HG03432 (cell line): ENCODE results near the gene SH3RF3.
"Not testable (repeated sequence)": the region's sequence is repeated elsewhere in the genome, so short reads cannot be mapped to it uniquely, and the experiment has no call there.

Experiments
- ATAC-seq: cut with Tn5 transposase; IDR thresholded peaks from one replicate; pipeline ENCODE4 v1.9.1; 2021; ENCODE audit warnings: mild to moderate bottlenecking, moderate library complexity; ENCODE audit not compliant: unreplicated experiment

SH3RF3 gene

GRCh38 chr2:109117780-109118179 is 11.2 kb upstream of the SH3RF3 start:
- ATAC-seq, result no peak

DNA sequence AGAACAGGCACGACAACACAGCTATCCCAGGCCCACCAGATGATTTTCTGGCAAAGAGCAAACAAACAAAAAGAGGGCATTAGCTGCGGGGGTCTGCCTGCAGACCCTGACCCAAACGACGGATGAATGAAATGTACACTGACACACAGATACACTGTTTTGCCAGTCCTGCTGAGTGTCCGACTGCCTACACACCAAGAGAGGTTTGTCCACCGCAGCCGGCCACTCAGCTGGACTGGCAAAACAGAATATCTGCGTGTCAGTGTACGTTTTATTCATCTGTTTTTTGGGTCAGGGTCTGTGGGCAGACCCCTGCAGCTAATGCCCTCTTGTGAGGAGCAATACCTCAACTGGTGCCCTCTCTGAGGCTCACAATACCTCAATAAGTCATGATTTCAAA is 10.7 kb upstream of the SH3RF3 start:
- ATAC-seq, result no peak

- ATAC-seq, result no peak
Measured at GRCh38 chr2:109120166-109120565, 8.8 kb upstream of the SH3RF3 start.

DNA sequence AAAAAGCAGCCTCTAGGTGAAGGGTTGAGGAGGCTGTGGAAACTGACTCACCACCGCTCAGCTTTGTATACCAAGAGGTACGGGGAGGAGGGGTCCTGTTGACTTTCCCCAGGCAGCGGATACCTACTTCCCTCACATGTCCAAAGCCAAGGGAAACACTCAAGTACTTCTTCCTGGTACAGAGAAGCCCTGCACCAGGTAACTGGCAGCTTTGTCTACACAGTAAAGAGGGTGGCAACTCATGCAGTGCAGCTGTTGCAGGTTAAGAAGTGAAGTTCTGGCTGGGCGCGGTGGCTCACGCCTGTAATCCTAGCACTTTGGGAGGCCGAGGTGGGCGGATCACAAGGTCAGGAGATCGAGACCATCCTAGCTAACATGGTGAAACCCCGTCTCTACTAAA is 8.3 kb upstream of the SH3RF3 start:
- not testable (repeated sequence) for ATAC-seq

DNA sequence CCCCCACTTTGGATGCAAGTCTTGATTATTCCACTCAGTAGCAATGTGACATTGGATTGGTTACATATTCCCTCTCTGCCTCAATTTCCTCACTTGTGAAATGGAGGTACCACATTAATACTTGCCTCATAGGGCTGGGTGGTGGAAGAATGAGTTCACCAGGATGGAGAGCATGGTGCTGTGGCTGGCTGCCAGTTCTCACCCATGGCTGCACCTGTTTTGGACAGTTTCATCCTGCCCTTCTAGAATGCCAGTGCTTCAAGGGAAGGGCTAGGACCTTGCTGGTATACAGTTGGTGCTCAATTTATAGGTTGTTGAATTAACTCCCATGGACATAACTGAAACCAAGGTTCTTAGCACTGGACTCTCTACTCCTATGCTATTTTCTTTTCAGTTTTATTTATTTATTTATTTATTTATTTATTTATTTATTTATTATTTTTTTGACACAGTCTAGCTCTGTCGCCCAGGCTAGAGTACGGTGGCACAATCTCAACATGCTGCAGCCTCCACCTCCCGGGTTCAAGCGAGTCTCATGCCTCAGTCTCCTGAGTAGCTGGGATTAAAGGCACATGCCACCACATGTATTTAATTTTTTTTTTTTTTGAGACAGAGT is 5.3 kb upstream of the SH3RF3 start:
- no peak for ATAC-seq

- ATAC-seq, result no peak
Measured at GRCh38 chr2:109124982-109125592, 3.9 kb upstream of the SH3RF3 start.

DNA sequence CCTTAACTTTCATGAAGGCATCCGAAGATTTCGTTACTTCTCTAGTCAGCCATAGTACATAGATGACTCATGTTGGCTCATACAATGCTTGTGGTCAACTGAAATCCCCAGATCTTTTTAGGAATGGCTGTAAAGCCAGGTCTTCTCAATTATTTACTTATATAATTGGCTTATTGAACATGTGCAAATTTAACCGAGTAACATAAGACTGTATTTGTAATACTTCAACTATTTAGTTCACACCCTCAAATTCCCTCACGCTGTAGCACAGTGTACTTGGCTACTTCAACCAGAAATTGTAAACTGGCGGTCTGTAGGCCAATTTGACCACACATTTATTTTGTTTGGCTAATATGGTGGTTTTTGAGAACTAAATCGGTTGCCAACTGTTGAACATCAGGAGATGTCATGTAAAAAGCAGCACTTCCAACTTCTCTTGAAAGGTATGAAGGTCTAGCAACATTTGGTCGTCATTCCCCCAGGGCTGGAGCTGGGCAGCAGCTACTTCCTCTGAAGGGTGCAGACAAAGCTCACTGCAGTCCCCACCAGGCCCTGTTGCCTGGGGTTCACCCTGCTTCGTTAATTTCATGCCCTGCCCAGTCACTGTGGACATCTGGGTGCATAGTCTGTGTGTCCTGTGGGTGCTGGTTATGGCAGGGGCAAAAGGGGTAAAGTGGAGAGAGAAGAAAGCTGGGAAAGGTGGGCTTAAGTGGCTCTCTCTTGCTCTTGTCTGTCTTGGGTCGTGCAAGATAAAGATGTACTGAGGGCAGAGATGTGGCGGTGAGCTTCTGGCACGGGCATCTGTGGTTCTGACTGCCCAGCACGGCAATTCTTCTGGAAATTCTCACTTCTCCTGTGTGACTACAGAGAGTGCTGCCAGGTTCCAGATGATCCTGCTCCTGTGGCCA is 3.2 kb upstream of the SH3RF3 start:
- no peak for ATAC-seq

GRCh38 chr2:109126501-109126860 is 2.5 kb upstream of the SH3RF3 start:
- no peak for ATAC-seq

DNA sequence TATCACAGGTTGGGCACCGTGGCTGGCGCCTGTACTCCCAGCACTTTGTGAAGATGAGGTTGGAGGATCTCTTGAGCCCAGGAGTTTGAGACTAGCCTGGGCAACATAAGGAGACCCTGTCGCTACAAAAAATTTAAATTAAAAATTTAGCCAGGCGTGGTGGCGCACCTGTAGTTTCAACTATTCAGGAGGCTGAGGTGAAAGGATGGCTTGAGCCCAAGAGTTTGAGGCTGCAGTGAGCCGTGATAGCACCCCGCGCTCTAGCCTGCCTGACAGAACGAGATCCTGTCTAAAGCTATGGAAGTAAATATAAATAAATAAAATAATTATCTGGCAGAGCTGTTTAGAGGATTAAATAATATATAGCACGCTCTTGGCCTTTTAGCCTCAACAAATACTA is 1.4 kb upstream of the SH3RF3 start:
- ATAC-seq, result no peak

- peak; percentile 44 for ATAC-seq
Measured at GRCh38 chr2:109128048-109128615, 873 bp upstream of the SH3RF3 start.

- ATAC-seq, result peak; percentile 20
Measured at GRCh38 chr2:109129356-109129920, 433 bp downstream of the SH3RF3 start.

GRCh38 chr2:109129921-109130722 is 1.1 kb downstream of the SH3RF3 start:
- ATAC-seq, result no peak

GRCh38 chr2:109130723-109130995 is 1.7 kb downstream of the SH3RF3 start:
- ATAC-seq, result no peak

- ATAC-seq, result no peak
Measured at GRCh38 chr2:109131777-109132176, 2.8 kb downstream of the SH3RF3 start.

DNA sequence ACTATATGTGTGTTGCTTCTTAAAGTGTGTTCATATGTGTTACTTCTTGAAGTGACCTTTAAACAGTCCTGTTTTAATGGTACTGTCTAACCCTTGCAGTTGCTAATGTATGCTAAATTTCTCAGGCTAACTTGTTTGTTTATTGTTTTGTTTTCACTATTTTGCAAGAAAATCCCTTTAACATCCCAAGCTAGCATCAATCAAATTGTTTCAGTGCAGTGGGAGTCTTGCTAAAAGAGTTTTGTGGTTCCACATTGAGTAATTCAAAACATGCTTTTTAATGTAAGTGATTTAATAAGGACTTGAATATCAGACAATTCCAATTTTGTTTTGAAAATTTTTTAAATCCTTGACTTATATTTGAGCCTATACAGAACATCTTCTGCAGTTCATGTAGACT is 3.6 kb downstream of the SH3RF3 start:
- ATAC-seq, result no peak

DNA sequence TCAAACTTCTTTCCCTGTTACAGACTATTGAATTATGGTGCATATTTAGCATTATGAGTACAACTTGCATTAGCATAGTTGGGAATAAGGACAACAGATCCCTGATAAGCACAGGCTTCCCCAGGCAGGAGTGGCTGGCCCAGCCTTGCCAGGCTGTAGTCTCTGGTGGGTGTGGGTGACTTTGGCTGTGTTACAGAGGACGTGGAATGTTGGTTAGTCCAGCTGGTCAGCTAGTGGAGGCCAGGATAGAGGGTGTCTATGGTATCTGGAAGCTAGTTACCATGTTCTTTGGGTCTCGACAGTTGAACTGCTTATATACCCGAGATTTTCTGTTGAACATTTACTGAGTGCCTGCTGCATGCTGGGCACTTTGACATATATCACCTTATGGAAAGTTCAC is 4.7 kb downstream of the SH3RF3 start:
- ATAC-seq, result no peak

DNA sequence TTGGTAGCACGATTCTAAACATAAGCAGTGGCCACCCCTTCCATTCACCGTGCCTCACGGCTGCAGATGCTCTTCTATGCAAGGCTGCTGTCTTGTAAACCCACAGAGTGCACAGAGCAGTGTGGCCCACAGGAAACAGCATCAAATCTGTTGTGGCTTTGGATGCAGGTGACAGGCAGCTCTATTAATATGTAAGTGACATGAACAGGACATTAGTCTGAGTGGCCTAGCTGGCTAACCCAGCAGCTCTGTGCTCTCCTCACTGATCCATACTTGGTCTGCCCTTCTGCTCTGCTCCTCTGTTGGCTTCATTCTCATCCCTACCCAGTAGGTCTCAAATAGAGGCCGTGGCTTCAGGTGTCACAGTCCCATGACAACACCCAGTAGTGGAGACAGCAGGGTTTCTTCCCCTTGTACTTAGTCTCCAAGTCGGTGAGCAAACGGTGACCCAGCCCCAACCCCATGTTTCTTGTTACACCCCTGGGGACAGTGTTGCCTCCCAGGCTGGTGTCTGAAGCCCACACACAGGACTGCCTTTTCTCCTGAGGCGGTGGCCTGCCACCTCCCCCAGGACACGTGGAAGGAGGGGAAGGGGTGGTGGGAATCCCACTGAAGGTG is 5.8 kb downstream of the SH3RF3 start:
- no peak for ATAC-seq

- no peak for ATAC-seq
Measured at GRCh38 chr2:109135359-109136197, 6.6 kb downstream of the SH3RF3 start.

GRCh38 chr2:109136542-109136941 is 7.5 kb downstream of the SH3RF3 start:
- no peak for ATAC-seq
